H1 (cell line): ENCODE results near the gene DENND2C. TPM values are rescaled to one million over a fixed set of nuclear protein-coding genes. Genes with fewer than 3 reads are reported as not detected.

Experiments
- CTCF ChIA-PET: fragments of 300-600 bp; sonication (Branson Sonifier 250); formaldehyde crosslinking; loops from one replicate; lab custom pipeline; 2021; ENCODE audit not compliant: partially characterized antibody; lab: Charles Lee
- POLR2A ChIA-PET: fragments of 300-600 bp; sonication (Branson Sonifier 250); formaldehyde crosslinking; loops from one replicate; lab custom pipeline; 2021; ENCODE audit warnings: inconsistent platforms; ENCODE audit not compliant: partially characterized antibody; lab: Charles Lee
- DNase-seq, 2 experiments: peaks; one replicate each; pipeline versions ENCODE4 v3.0.0 to v3.0.0-alpha.2; 2010 to 2022; ENCODE audit warnings: low spot score in 2 of 2, low read depth in 1 of 2, mixed read lengths in 1 of 2
- FAIRE-seq: peaks from 2 replicates; lab custom pipeline; 2011; peaks lifted over from hg19 to GRCh38; lab: Jason Lieb, UNC
- H2AFZ ChIP-seq: 2 replicates; pipeline ENCODE4 v1.8.1; 2012; ENCODE audit warnings: low read length, inconsistent platforms
- H2AK5ac ChIP-seq: 2 replicates; pipeline ENCODE4 v1.6.1; 2013; ENCODE audit warnings: low read depth, low read length
- H2BK120ac ChIP-seq: replicated peaks from 2 replicates; pipeline ENCODE3; 2013; ENCODE audit warnings: low read depth, low read length, inconsistent platforms
- H2BK12ac ChIP-seq: 2 replicates; pipeline ENCODE4 v1.6.1; 2013; ENCODE audit warnings: low read depth, low read length
- H2BK15ac ChIP-seq: 2 replicates; pipeline ENCODE4 v1.6.1; 2013; ENCODE audit warnings: low read length
- H2BK20ac ChIP-seq: 2 replicates; pipeline ENCODE4 v1.6.1; 2013; ENCODE audit warnings: low read length
- H2BK5ac ChIP-seq: 2 replicates; pipeline ENCODE4 v1.6.1; 2013; ENCODE audit warnings: low read depth, low read length
- H3K14ac ChIP-seq: 2 replicates; pipeline ENCODE4 v1.6.1; 2013; ENCODE audit warnings: inconsistent platforms; ENCODE audit not compliant: insufficient read length
- H3K18ac ChIP-seq: 2 replicates; pipeline ENCODE4 v1.6.1; 2013; ENCODE audit warnings: low read length; ENCODE audit errors: extremely low read depth
- H3K23ac ChIP-seq: 2 replicates; pipeline ENCODE4 v1.6.1; 2013; ENCODE audit warnings: inconsistent platforms; ENCODE audit not compliant: insufficient read length
- H3K23me2 ChIP-seq: 2 replicates; pipeline ENCODE4 v1.6.1; 2013; ENCODE audit warnings: low read depth, low read length
- H3K27ac ChIP-seq: 2 replicates; pipeline ENCODE4 v1.6.1; 2011; ENCODE audit warnings: low read depth, low read length, inconsistent platforms
- H3K27me3 ChIP-seq, 4 experiments: replicated peaks in 1 of 4; 1 replicate in 1 of 4; 2 replicates in 3 of 4; pipeline versions ENCODE4 v1.6.1 to v1.8.1; 2011 to 2013; ENCODE audit warnings: low read length in 3 of 4, mild to moderate bottlenecking in 3 of 4, inconsistent platforms in 2 of 4, mixed read lengths in 2 of 4, moderate library complexity in 1 of 4; ENCODE audit not compliant: control insufficient read depth in 3 of 4, insufficient read depth in 3 of 4; ENCODE audit errors: extremely low read depth in 1 of 4
- H3K36me3 ChIP-seq, 4 experiments: 2 replicates each; pipeline versions ENCODE4 v1.6.1 to v1.8.1; 2011 to 2013; ENCODE audit warnings: mild to moderate bottlenecking in 4 of 4, low read length in 3 of 4, moderate library complexity in 2 of 4, control low read depth in 1 of 4, inconsistent platforms in 1 of 4; ENCODE audit not compliant: insufficient read depth in 4 of 4, control insufficient read depth in 2 of 4
- H3K4ac ChIP-seq: replicated peaks from 2 replicates; pipeline ENCODE3; 2013; ENCODE audit warnings: low read length, low read depth, mixed read lengths, inconsistent platforms; ENCODE audit not compliant: insufficient read length
- H3K4me1 ChIP-seq, 4 experiments: replicated peaks in 1 of 4; 1 replicate in 1 of 4; 2 replicates in 3 of 4; pipeline versions ENCODE4 v1.6.1 to v1.8.1; 2011 to 2013; ENCODE audit warnings: low read length in 3 of 4, inconsistent platforms in 2 of 4, mixed read lengths in 1 of 4; ENCODE audit not compliant: insufficient read depth in 4 of 4, control insufficient read depth in 3 of 4
- H3K4me2 ChIP-seq, 2 experiments: 2 replicates each; pipeline versions ENCODE4 v1.6.1 to v1.8.1; 2011 to 2013; ENCODE audit warnings: low read depth in 2 of 2, low read length in 2 of 2, control low read depth in 1 of 2, inconsistent platforms in 1 of 2, mild to moderate bottlenecking in 1 of 2; ENCODE audit not compliant: insufficient read depth in 1 of 2
- H3K4me3 ChIP-seq, 4 experiments: fragments of 200-600, 300-600 bp in 1 of 4; sonication (generic), shearing (Covaris generic), sonication (Bioruptor Twin) in 1 of 4; 2 replicates each; pipeline versions ENCODE4 v1.5.1 to v1.8.1; 2011 to 2016; ENCODE audit warnings: low read length in 4 of 4, low read depth in 3 of 4, control low read depth in 2 of 4, inconsistent platforms in 2 of 4, mild to moderate bottlenecking in 2 of 4, mixed read lengths in 1 of 4, moderate library complexity in 1 of 4; ENCODE audit not compliant: insufficient read depth in 2 of 4; ENCODE audit errors: extremely low read depth in 1 of 4
- H3K56ac ChIP-seq: replicated peaks from 2 replicates; pipeline ENCODE3; 2013; ENCODE audit warnings: low read depth, mild to moderate bottlenecking, mixed read lengths, low read length, inconsistent platforms; ENCODE audit not compliant: insufficient read length
- H3K79me1 ChIP-seq: 2 replicates; pipeline ENCODE4 v1.6.1; 2013; ENCODE audit warnings: low read depth, low read length, control low read depth
- H3K79me2 ChIP-seq, 2 experiments: 2 replicates each; pipeline versions ENCODE4 v1.6.1 to v1.8.1; 2012 to 2013; ENCODE audit warnings: low read length in 2 of 2, mild to moderate bottlenecking in 2 of 2, inconsistent platforms in 1 of 2; ENCODE audit not compliant: insufficient read depth in 2 of 2, control insufficient read depth in 1 of 2
- H3K9ac ChIP-seq, 4 experiments: replicated peaks in 1 of 4; 1 replicate in 1 of 4; 2 replicates in 3 of 4; pipeline versions ENCODE4 v1.6.1 to v1.8.1; 2011 to 2013; ENCODE audit warnings: low read depth in 3 of 4, low read length in 3 of 4, control low read depth in 2 of 4, mild to moderate bottlenecking in 2 of 4, moderate library complexity in 2 of 4, inconsistent platforms in 1 of 4; ENCODE audit errors: extremely low read depth in 1 of 4
- H3K9me3 ChIP-seq, 2 experiments: 2 replicates each; pipeline versions ENCODE4 v1.6.1 to v1.8.1; 2012 to 2013; ENCODE audit warnings: mild to moderate bottlenecking in 2 of 2, moderate library complexity in 2 of 2, control low read depth in 1 of 2, inconsistent platforms in 1 of 2, low read depth in 1 of 2, low read length in 1 of 2, mixed read lengths in 1 of 2; ENCODE audit not compliant: insufficient read depth in 2 of 2
- H4K20me1 ChIP-seq, 2 experiments: replicated peaks in 1 of 2; 2 replicates each; pipeline versions ENCODE3 to v1.8.1; 2011 to 2013; ENCODE audit warnings: inconsistent platforms in 2 of 2, low read length in 2 of 2, mild to moderate bottlenecking in 1 of 2; ENCODE audit not compliant: insufficient read depth in 2 of 2, control insufficient read depth in 1 of 2
- H4K5ac ChIP-seq: 2 replicates; pipeline ENCODE4 v1.6.1; 2013; ENCODE audit warnings: low read length, low read depth, mixed read lengths, inconsistent platforms; ENCODE audit not compliant: insufficient read length
- H4K8ac ChIP-seq: 2 replicates; pipeline ENCODE4 v1.8.0; 2013; ENCODE audit warnings: mild to moderate bottlenecking, moderate library complexity, low read length, inconsistent platforms; ENCODE audit not compliant: insufficient read depth; ENCODE audit errors: extremely low read depth
- H4K91ac ChIP-seq: replicated peaks from 2 replicates; pipeline ENCODE3; 2013; ENCODE audit warnings: low read length, mixed read lengths, inconsistent platforms; ENCODE audit not compliant: insufficient read length
- ATF2 ChIP-seq: IDR thresholded peaks from 2 replicates; pipeline ENCODE4 v1.6.1; 2012; ENCODE audit warnings: low read length, inconsistent platforms
- BCL11A ChIP-seq, 2 experiments: IDR thresholded peaks; one replicate each; pipeline ENCODE4 v1.6.1; 2011; ENCODE audit warnings: low read depth in 2 of 2, low read length in 2 of 2, mild to moderate bottlenecking in 2 of 2
- CHD2 ChIP-seq: IDR thresholded peaks from 2 replicates; pipeline ENCODE4 v1.6.1; 2012; ENCODE audit warnings: low read length, improper control_type of control experiment
- HDAC2 ChIP-seq, 2 experiments: fragments of 300-600 bp in 1 of 2; sonication (generic) in 1 of 2; IDR thresholded peaks; 2 replicates each; pipeline ENCODE4 v1.6.1; 2011 to 2012; ENCODE audit warnings: low read depth in 2 of 2, low read length in 2 of 2, mild to moderate bottlenecking in 2 of 2, moderate library complexity in 2 of 2, borderline replicate concordance in 1 of 2, inconsistent platforms in 1 of 2
- NANOG ChIP-seq: IDR thresholded peaks from 2 replicates; pipeline ENCODE4 v1.6.1; 2011; ENCODE audit warnings: low read length, low read depth, mild to moderate bottlenecking, inconsistent platforms; ENCODE audit not compliant: insufficient read depth, poor library complexity, severe bottlenecking
- NRF1 ChIP-seq: IDR thresholded peaks from 2 replicates; pipeline ENCODE4 v1.6.1; 2011; ENCODE audit warnings: mild to moderate bottlenecking, low read depth, low read length, improper control_type of control experiment
- POLR2A ChIP-seq, 2 experiments: IDR thresholded peaks; 1 replicate in 1 of 2; 2 replicates in 1 of 2; pipeline ENCODE4 v1.6.1; 2011; ENCODE audit warnings: low read depth in 2 of 2, low read length in 2 of 2, mild to moderate bottlenecking in 2 of 2; ENCODE audit errors: control extremely low read depth in 1 of 2
- RAD21 ChIP-seq, 2 experiments: IDR thresholded peaks in 1 of 2; conservative IDR thresholded peaks in 1 of 2; 2 replicates each; pipeline ENCODE4 v1.6.1; 2011; ENCODE audit warnings: low read depth in 2 of 2, low read length in 2 of 2, improper control_type of control experiment in 1 of 2, inconsistent platforms in 1 of 2, mild to moderate bottlenecking in 1 of 2, moderate library complexity in 1 of 2
- RNF2 ChIP-seq: fragments of 200-900, 300-1000 bp; sonication (generic); IDR thresholded peaks from 2 replicates; pipeline ENCODE4 v1.7.1; 2016; ENCODE audit warnings: borderline replicate concordance, low read depth, mild to moderate bottlenecking, antibody characterized with exemption, low read length; ENCODE audit not compliant: poor library complexity, severe bottlenecking; ENCODE audit errors: missing control alignments
- USF2 ChIP-seq: IDR thresholded peaks from 2 replicates; pipeline ENCODE4 v1.6.1; 2011; ENCODE audit warnings: low read length, improper control_type of control experiment
- WGBS, 2 experiments: shearing (Covaris generic) in 1 of 2; methylation state at CpG; one replicate each; pipeline versions ENCODE4 v1.1.6 to v1.1.7; 2013 to 2015; ENCODE audit warnings: low lambda C conversion rate in 2 of 2, mixed read lengths in 2 of 2, inconsistent platforms in 1 of 2, low coverage in 1 of 2, missing lambda C conversion rate in 1 of 2; ENCODE audit not compliant: insufficient replicate concordance in 2 of 2, insufficient coverage in 1 of 2, insufficient read length in 1 of 2; ENCODE audit errors: extremely low coverage in 1 of 2, missing lambda C conversion rate in 1 of 2; 5-methylcytosine and 5-hydroxymethylcytosine counted together
- polyA plus RNA-seq, 7 experiments: library from polyadenylated mRNA; depleted of rRNA in 3 of 7; stranded (reverse) in 5 of 7; unstranded in 2 of 7; fragments of >200 nt in 5 of 7; fragments of 200-250 nt in 2 of 7; gene quantifications; 1 replicate in 5 of 7; 2 replicates in 1 of 7; 4 replicates in 1 of 7; pipeline versions ENCODE4 v1.2.1 to v1.2.3, GENCODE V29; 2011 to 2013; ENCODE audit warnings: missing spikeins in 2 of 7, mixed read lengths in 2 of 7
- total RNA-seq: library from RNA; stranded (reverse); fragmentation: NEBNext Ultra II Directional; extraction: Animal tissue kit (Norgen Biotek cat#: 25700); gene quantifications from 2 replicates; pipeline ENCODE4 v1.2.1, GENCODE V29; 2021

The DENND2C gene
- total and polyA plus RNA-seq, 2 of the 8 experiments (the other 6 are each of a cell fraction or from before 2014, with no cell fraction given), result 1.8 to 5.5 TPM

- no peak overlapping the region for H4K91ac ChIP-seq
- TF ChIP-seq BCL11A (IDR thresholded peaks at IDR 0.05; ENCODE audit: low read depth in 2 of 2, low read length in 2 of 2) (no peak), RAD21 (IDR thresholded peaks at IDR 0.05 in 1 of 2, conservative IDR thresholded peaks at IDR 0.05 in 1 of 2; ENCODE audit: low read depth in 2 of 2, low read length in 2 of 2) (no peak), POLR2A (IDR thresholded peaks at IDR 0.05; ENCODE audit: control extremely low read depth in 1 of 2, low read depth in 2 of 2, low read length in 2 of 2) (no peak), HDAC2 (IDR thresholded peaks at IDR 0.05; ENCODE audit: borderline replicate concordance in 1 of 2, low read depth in 2 of 2, low read length in 2 of 2) (no peak), CHD2 (no peak), RNF2 (no peak), NRF1 (no peak), ATF2 (no peak), USF2 (no peak), NANOG (no peak)
Observed at GRCh38 chr1:114677691-114678090, 7.8 kb upstream of the DENND2C start.

More at GRCh38 chr1:114677691-114678090, 7.8 kb upstream of the DENND2C start:
- Histone ChIP-seq H3K56ac (no peak overlapping the region), H3K9ac (no peak overlapping the region), H3K79me1 (no peaks in the 10 kb centered on the region), H3K27me3 (no peaks in the 10 kb centered on the region; a peak in 1 of 7 replicates), H3K4me1 (no peaks in the 10 kb centered on the region), H3K23ac (no peak overlapping the region), H3K18ac (no peak overlapping the region), H2AK5ac (no peak overlapping the region), H3K9me3 (no peaks in the 10 kb centered on the region), H2BK5ac (no peak overlapping the region), H4K8ac (no peak overlapping the region), H2BK15ac (no peak overlapping the region), H3K4me3 (no peak overlapping the region), H3K4me2 (no peak overlapping the region), H3K36me3 (no peaks in the 10 kb centered on the region), H4K5ac (no peak overlapping the region), H2AFZ (no peak overlapping the region), H2BK20ac (no peak overlapping the region), H3K79me2 (no peaks in the 10 kb centered on the region), H3K23me2 (no peaks in the 10 kb centered on the region; the same call in 1 of the 2 replicates), H4K20me1 (no peaks in the 10 kb centered on the region), H2BK12ac (no peak overlapping the region), H3K4ac (no peak overlapping the region), H3K27ac (no peak overlapping the region), H3K14ac (no peak overlapping the region), H2BK120ac (no peak overlapping the region)
- ChIA-PET CTCF (no interaction called here), POLR2A (no interaction called here)
- WGBS, 2 experiments, result 91% methylated on average over 4 of the region's 5 CpGs; no CpG with 5 or more reads in 1 of the 2 experiments
- FAIRE-seq, result no peak
- no peak for DNase-seq
